ENCODE data around the gene GLT6D1. TPM values are rescaled to one million over a fixed set of nuclear protein-coding genes. Genes with fewer than 3 reads are reported as not detected.

Gene GLT6D1
- total and polyA plus RNA-seq, 2 donors (not counting 3 experiments of a cell fraction or from before 2014, with no cell fraction given): not detected

DNA sequence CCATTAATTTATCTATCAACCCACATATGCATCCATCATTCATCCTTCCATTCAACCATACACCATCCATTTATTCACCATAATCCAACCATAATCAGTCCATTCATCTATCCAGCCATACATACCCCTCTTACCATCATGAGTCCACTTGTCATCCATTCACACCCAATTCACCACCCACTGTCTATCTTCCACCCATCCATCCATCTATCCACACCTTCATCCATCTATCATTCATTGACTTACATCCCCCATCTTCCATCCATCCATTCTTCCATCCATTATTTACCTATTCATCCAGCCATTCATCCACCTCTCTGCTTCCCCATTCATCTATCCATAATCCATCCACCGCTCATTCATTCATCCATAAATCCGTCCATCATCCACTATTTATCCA is 60.0 kb downstream of the GLT6D1 start:
- no peaks in the 10 kb centered on the region for H3K27me3 ChIP-seq (ENCODE audit: control insufficient read depth in 2 of 2, insufficient read depth in 2 of 2, low read length in 2 of 2)
- no peak overlapping the region for H3K4me3 ChIP-seq (replicated peaks in 1 of 3; ENCODE audit: insufficient read depth in 1 of 3, low read depth in 1 of 3, low read length in 3 of 3)
- no peak for FAIRE-seq
- no peak overlapping the region for H3K9ac ChIP-seq (replicated peaks; ENCODE audit: extremely low read depth, insufficient read depth, low read length)
- H3K9me3 ChIP-seq (replicated peaks; ENCODE audit: control insufficient read depth, insufficient read depth, low read length): no peaks in the 10 kb centered on the region
- H3K4me2 ChIP-seq (ENCODE audit: insufficient read depth, low read length): no peak overlapping the region
- DNase-seq (ENCODE audit: low read depth, low spot score): no peak
- H4K20me1 ChIP-seq (replicated peaks; ENCODE audit: control insufficient read depth, extremely low read depth, insufficient read depth, low read length): no peaks in the 10 kb centered on the region
- ChIA-PET CTCF (no interaction called here), POLR2A (no interaction called here)
- TF ChIP-seq JUN (IDR thresholded peaks at IDR 0.05; ENCODE audit: borderline replicate concordance, insufficient read depth, insufficient read length, low read depth): no peak
- TF ChIP-seq, protein P1, sequence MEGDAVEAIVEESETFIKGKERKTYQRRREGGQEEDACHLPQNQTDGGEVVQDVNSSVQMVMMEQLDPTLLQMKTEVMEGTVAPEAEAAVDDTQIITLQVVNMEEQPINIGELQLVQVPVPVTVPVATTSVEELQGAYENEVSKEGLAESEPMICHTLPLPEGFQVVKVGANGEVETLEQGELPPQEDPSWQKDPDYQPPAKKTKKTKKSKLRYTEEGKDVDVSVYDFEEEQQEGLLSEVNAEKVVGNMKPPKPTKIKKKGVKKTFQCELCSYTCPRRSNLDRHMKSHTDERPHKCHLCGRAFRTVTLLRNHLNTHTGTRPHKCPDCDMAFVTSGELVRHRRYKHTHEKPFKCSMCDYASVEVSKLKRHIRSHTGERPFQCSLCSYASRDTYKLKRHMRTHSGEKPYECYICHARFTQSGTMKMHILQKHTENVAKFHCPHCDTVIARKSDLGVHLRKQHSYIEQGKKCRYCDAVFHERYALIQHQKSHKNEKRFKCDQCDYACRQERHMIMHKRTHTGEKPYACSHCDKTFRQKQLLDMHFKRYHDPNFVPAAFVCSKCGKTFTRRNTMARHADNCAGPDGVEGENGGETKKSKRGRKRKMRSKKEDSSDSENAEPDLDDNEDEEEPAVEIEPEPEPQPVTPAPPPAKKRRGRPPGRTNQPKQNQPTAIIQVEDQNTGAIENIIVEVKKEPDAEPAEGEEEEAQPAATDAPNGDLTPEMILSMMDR (IDR thresholded peaks at IDR 0.05; ENCODE audit: extremely low read depth in 1 of 2, insufficient read depth in 1 of 2, low read depth in 1 of 2, low read length in 2 of 2): no peak
- TF ChIP-seq FOS (IDR thresholded peaks at IDR 0.05; ENCODE audit: borderline replicate concordance, insufficient read depth, low read length): no peak
- TF ChIP-seq POLR2A (IDR thresholded peaks at IDR 0.05; ENCODE audit: low read depth, low read length): no peak
- no peak for TF ChIP-seq EZH2 (IDR thresholded peaks at IDR 0.05; ENCODE audit: borderline replicate concordance, low read depth, low read length, severe bottlenecking)
- TF ChIP-seq POLR2AphosphoS5 (IDR thresholded peaks at IDR 0.05; ENCODE audit: insufficient read depth, low read depth, low read length): no peak
- TF ChIP-seq GATA2 (IDR thresholded peaks at IDR 0.05; ENCODE audit: insufficient read depth, insufficient read length, low read depth, low read length): no peak
- TF ChIP-seq, protein P2, sequence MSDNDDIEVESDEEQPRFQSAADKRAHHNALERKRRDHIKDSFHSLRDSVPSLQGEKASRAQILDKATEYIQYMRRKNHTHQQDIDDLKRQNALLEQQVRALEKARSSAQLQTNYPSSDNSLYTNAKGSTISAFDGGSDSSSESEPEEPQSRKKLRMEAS (IDR thresholded peaks at IDR 0.05; ENCODE audit: insufficient read depth, insufficient read length): no peak
- dilution Hi-C loops (cut with MboI; ENCODE audit: extremely low pct_ligation_motif_present, low sequenced_read_pairs): no loop called here
- BruUV-seq (replicated peaks): no TSS peak
- H3K4me1 ChIP-seq (ENCODE audit: control insufficient read depth, extremely low read depth, insufficient read depth, low read length): no peaks in the 10 kb centered on the region
- H3K27ac ChIP-seq (ENCODE audit: insufficient read depth, low read depth, low read length): no peak overlapping the region
- H3K36me3 ChIP-seq (ENCODE audit: control insufficient read depth in 2 of 2, extremely low read depth in 1 of 2, insufficient read depth in 2 of 2, low read length in 2 of 2): no peaks in the 10 kb centered on the region
- H3K9me1 ChIP-seq (replicated peaks; ENCODE audit: control insufficient read depth, extremely low read depth, insufficient read depth, low read length): no peaks in the 10 kb centered on the region
- intact Hi-C loops (cut with micrococcal nuclease): no loop called here
- H2AFZ ChIP-seq (ENCODE audit: low read depth, low read length): no peak overlapping the region
- H3K79me2 ChIP-seq (ENCODE audit: control insufficient read depth, insufficient read depth, low read length): no peaks in the 10 kb centered on the region
